ENCODE data around the gene FBXL5. TPM values are rescaled to one million over a fixed set of nuclear protein-coding genes. Genes with fewer than 3 reads are reported as not detected.

Gene FBXL5
- 95.3 TPM for total RNA-seq
- polyA plus RNA-seq (ENCODE audit: insufficient read depth, low read depth, low replicate concordance) = 98.4 TPM
- long read RNA-seq, donor 1, transcript FBXL5-201 (11 exons, 3,385 nt) = major isoform, 12 of 28 reads
- long read RNA-seq, donor 1, partial matches to known transcripts = 12 of 28 reads
- long read RNA-seq, donor 1, other reads (novel, unspliced or antisense) = 0 of 28 reads
- long read RNA-seq, donor 2, transcript FBXL5-201 (11 exons, 3,385 nt) = major isoform, 12 of 39 reads
- long read RNA-seq, donor 2, partial matches to known transcripts = 17 of 39 reads
- long read RNA-seq, donor 2, other reads (novel, unspliced or antisense) = 8 of 39 reads
- long read RNA-seq, donor 3, transcript FBXL5-201 (11 exons, 3,385 nt) = major isoform, 13 of 48 reads
- long read RNA-seq, donor 3, partial matches to known transcripts = 35 of 48 reads
- long read RNA-seq, donor 3, other reads (novel, unspliced or antisense) = 0 of 48 reads
- long read RNA-seq, donor 4, transcript FBXL5-201 (11 exons, 3,385 nt) = major isoform, 16 of 17 reads
- long read RNA-seq, donor 4, partial matches to known transcripts = 0 of 17 reads
- long read RNA-seq, donor 4, other reads (novel, unspliced or antisense) = 0 of 17 reads
- long read RNA-seq, donor 5 = 0 reads
- long read RNA-seq, donor 6, transcript FBXL5-201 (11 exons, 3,385 nt) = major isoform, 20 of 98 reads
- long read RNA-seq, donor 6, partial matches to known transcripts = 66 of 98 reads
- long read RNA-seq, donor 6, other reads (novel, unspliced or antisense) = 11 of 98 reads
- long read RNA-seq, donor 7, transcript FBXL5-201 (11 exons, 3,385 nt) = major isoform, 112 of 151 reads
- long read RNA-seq, donor 7, transcript FBXL5-202 (11 exons, 2,837 nt) = minor isoform, 18 of 151 reads
- long read RNA-seq, donor 7, partial matches to known transcripts = 4 of 151 reads
- long read RNA-seq, donor 7, other reads (novel, unspliced or antisense) = 15 of 151 reads
- long read RNA-seq, donor 8, transcript FBXL5-201 (11 exons, 3,385 nt) = major isoform, 14 of 14 reads
- long read RNA-seq, donor 8, partial matches to known transcripts = 0 of 14 reads
- long read RNA-seq, donor 8, other reads (novel, unspliced or antisense) = 0 of 14 reads
- long read RNA-seq, donor 9, partial matches to known transcripts = 7 of 10 reads
- long read RNA-seq, donor 9, other reads (novel, unspliced or antisense) = 0 of 10 reads
- long read RNA-seq, donor 10, partial matches to known transcripts = 42 of 48 reads
- long read RNA-seq, donor 10, other reads (novel, unspliced or antisense) = 0 of 48 reads

GRCh38 chr4:15655223-15656037 lies at the start of gene FBXL5:
Gene FBXL5, minus strand, starts transcription at chr4:15655357. Its CDS starts 70 bp downstream, at chr4:15655287.
- TF ChIP-seq CTCF (IDR thresholded peaks at IDR 0.05; ENCODE audit: borderline replicate concordance, extremely low read depth, insufficient read depth) = no peak
- Histone ChIP-seq H3K9me3 (ENCODE audit: control insufficient read depth in 2 of 3, insufficient read depth in 1 of 3, low read length in 3 of 3) (no peaks in the 10 kb centered on the region), H3K36me3 (ENCODE audit: control insufficient read depth in 2 of 3, insufficient read depth in 3 of 3, low read length in 3 of 3) (no peaks in the 10 kb centered on the region), H3K9ac (ENCODE audit: low read length in 3 of 3) (peak within 1 kb of the TSS; percentile 84 to 95 (median 84)), H3K27ac (ENCODE audit: low read depth in 2 of 2, low read length in 2 of 2) (peak within 1 kb of the TSS; percentile 100), H3K4me1 (ENCODE audit: control insufficient read depth in 2 of 3, insufficient read depth in 2 of 3, low read depth in 1 of 3, low read length in 3 of 3) (peaks cover 4 to 22% (median 9%) of the 10 kb centered on the region in 3 donors), H3K27me3 (ENCODE audit: control insufficient read depth, insufficient read depth, low read length) (no peaks in the 10 kb centered on the region), H3K4me3 (ENCODE audit: low read length in 3 of 3) (peak within 1 kb of the TSS; percentile 82 to 86 (median 84))
- intact Hi-C loops (cut with DNase I) = no loop called here
- no peak for FAIRE-seq
- peak; percentile 85 to 95 (median 94) for DNase-seq

DNA sequence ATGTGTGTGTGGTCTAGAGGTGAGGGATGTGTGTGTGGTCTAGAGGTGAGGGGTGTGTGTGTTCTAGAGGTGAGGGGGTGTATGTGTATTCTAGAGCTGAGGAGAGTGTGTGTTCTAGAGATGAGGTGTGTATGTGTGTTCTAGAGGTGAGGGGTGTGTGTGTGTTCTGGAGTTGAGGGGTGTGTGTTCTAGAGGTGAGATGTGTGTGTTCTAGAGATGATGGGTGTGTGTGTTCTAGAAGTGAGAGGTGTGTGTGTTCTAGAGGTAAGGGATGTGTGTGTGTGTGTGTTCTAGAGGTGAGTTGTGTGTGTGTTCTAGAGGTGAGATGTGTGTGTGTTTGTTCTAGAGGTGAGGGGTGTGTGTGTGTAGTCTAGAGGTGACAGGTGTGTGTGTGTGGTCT lies 49.0 kb upstream of the FBXL5 start:
- intact Hi-C loops (cut with DNase I) = no loop called here
- DNase-seq (no peak), FAIRE-seq (no peak)
- no peaks in the 10 kb centered on the region for H3K27me3 ChIP-seq (ENCODE audit: control insufficient read depth, insufficient read depth, low read length)
- no peaks in the 10 kb centered on the region for H3K36me3 ChIP-seq (ENCODE audit: control insufficient read depth in 2 of 3, insufficient read depth in 3 of 3, low read length in 3 of 3)
- H3K4me3 ChIP-seq (ENCODE audit: low read length in 3 of 3) = no peak overlapping the region
- TF ChIP-seq CTCF (IDR thresholded peaks at IDR 0.05; ENCODE audit: borderline replicate concordance, extremely low read depth, insufficient read depth) = no peak
- no peak overlapping the region for H3K9ac ChIP-seq (ENCODE audit: low read length in 3 of 3)
- no peak overlapping the region for H3K27ac ChIP-seq (ENCODE audit: low read depth in 2 of 2, low read length in 2 of 2)
- H3K4me1 ChIP-seq (ENCODE audit: control insufficient read depth in 2 of 3, insufficient read depth in 2 of 3, low read depth in 1 of 3, low read length in 3 of 3) = peaks cover 0 to 3% (median 2%) of the 10 kb centered on the region in 3 donors
- no peaks in the 10 kb centered on the region for H3K9me3 ChIP-seq (ENCODE audit: control insufficient read depth in 2 of 3, insufficient read depth in 1 of 3, low read length in 3 of 3)

GRCh38 chr4:15703439-15703838 lies 48.3 kb upstream of the FBXL5 start:
- Histone ChIP-seq H3K4me1 (ENCODE audit: control insufficient read depth in 2 of 3, insufficient read depth in 2 of 3, low read depth in 1 of 3, low read length in 3 of 3) (peaks cover 0 to 3% (median 2%) of the 10 kb centered on the region in 3 donors), H3K36me3 (ENCODE audit: control insufficient read depth in 2 of 3, insufficient read depth in 3 of 3, low read length in 3 of 3) (no peaks in the 10 kb centered on the region), H3K9me3 (ENCODE audit: control insufficient read depth in 2 of 3, insufficient read depth in 1 of 3, low read length in 3 of 3) (no peaks in the 10 kb centered on the region), H3K27me3 (ENCODE audit: control insufficient read depth, insufficient read depth, low read length) (no peaks in the 10 kb centered on the region), H3K9ac (ENCODE audit: low read length in 3 of 3) (no peak overlapping the region), H3K27ac (ENCODE audit: low read depth in 2 of 2, low read length in 2 of 2) (peak overlapping the region in 1 of 2 donors; percentile 24), H3K4me3 (ENCODE audit: low read length in 3 of 3) (peak overlapping the region in 1 of 3 donors; percentile 66)
- intact Hi-C loops (cut with DNase I) = no loop called here
- FAIRE-seq = no peak
- no peak for DNase-seq
- TF ChIP-seq CTCF (IDR thresholded peaks at IDR 0.05; ENCODE audit: borderline replicate concordance, extremely low read depth, insufficient read depth) = no peak
